Germinal center (tissue), 1 donor: ENCODE measurements around the gene CCDC187.

Experiments
- DNase-seq: peaks from one replicate; pipeline ENCODE4 v3.0.0; 2012; ENCODE audit warnings: mixed read lengths, low spot score

The CCDC187 gene

GRCh38 chr9:136283291-136284235, 20.3 kb downstream of the CCDC187 start:
- DNase-seq: peak; percentile 88

GRCh38 chr9:136282272-136282861, 21.5 kb downstream of the CCDC187 start:
- peak; percentile 79 for DNase-seq

GRCh38 chr9:136281421-136282271, 22.2 kb downstream of the CCDC187 start:
- no peak for DNase-seq

- DNase-seq: no peak
These were observed 23.2 kb downstream of the CCDC187 start for GRCh38 chr9:136280535-136281315.

- DNase-seq: no peak
These were observed 24.4 kb downstream of the CCDC187 start for GRCh38 chr9:136279471-136279870.

GRCh38 chr9:136278894-136279293, 25.0 kb downstream of the CCDC187 start:
- DNase-seq: no peak

- no peak for DNase-seq
These were observed 25.7 kb downstream of the CCDC187 start for GRCh38 chr9:136278221-136278620.

- DNase-seq: no peak
These were observed 26.1 kb downstream of the CCDC187 start for GRCh38 chr9:136277746-136278145.

- DNase-seq: no peak
These were observed 27.2 kb downstream of the CCDC187 start for GRCh38 chr9:136276716-136277115.

GRCh38 chr9:136275655-136276429, 28.1 kb downstream of the CCDC187 start:
- DNase-seq: no peak

- DNase-seq: no peak
These were observed 28.9 kb downstream of the CCDC187 start for GRCh38 chr9:136274786-136275654.

GRCh38 chr9:136273921-136274785, 29.7 kb downstream of the CCDC187 start:
- DNase-seq: no peak

GRCh38 chr9:136273244-136273865, 30.5 kb downstream of the CCDC187 start:
- DNase-seq: no peak

GRCh38 chr9:136270173-136270705, 33.7 kb downstream of the CCDC187 start:
- no peak for DNase-seq

- no peak for DNase-seq
These were observed 35.2 kb downstream of the CCDC187 start for GRCh38 chr9:136268735-136269134.

- DNase-seq: no peak
These were observed 35.6 kb downstream of the CCDC187 start for GRCh38 chr9:136268318-136268717.

- DNase-seq: peak; percentile 97
These were observed 36.4 kb downstream of the CCDC187 start for GRCh38 chr9:136267261-136268111.
